RWPE2 (cell line): Measurements from ENCODE around the gene SLC6A6.

Experiments
- ATAC-seq: fragments of 200-7000 bp; cut with Tn5 transposase; 3 replicates; pipeline ENCODE4 v1.9.1; 2021; ENCODE audit warnings: low read depth
- DNase-seq: peaks from one replicate; pipeline ENCODE4 v3.0.0-alpha.2; 2020; ENCODE audit warnings: low spot score
- H3K27ac ChIP-seq: fragments of 450-650 bp; 2 replicates; pipeline ENCODE4 v1.5.1; 2017; ENCODE audit warnings: mild to moderate bottlenecking; ENCODE audit not compliant: poor library complexity, severe bottlenecking
- H3K27me3 ChIP-seq: fragments of 250-450 bp; sonication (Bioruptor Pico); 2 replicates; pipeline ENCODE4 v1.5.1; 2021; ENCODE audit warnings: mild to moderate bottlenecking, moderate library complexity; ENCODE audit not compliant: insufficient read depth, poor library complexity, severe bottlenecking
- H3K36me3 ChIP-seq: fragments of 250-450 bp; sonication (Bioruptor Pico); 2 replicates; pipeline ENCODE4 v1.5.1; 2020; ENCODE audit warnings: low read depth, mild to moderate bottlenecking, moderate library complexity
- H3K4me1 ChIP-seq: fragments of 250-450 bp; sonication (Bioruptor Pico); 2 replicates; pipeline ENCODE4 v1.5.1; 2021; ENCODE audit warnings: mild to moderate bottlenecking, moderate library complexity; ENCODE audit not compliant: insufficient read depth, poor library complexity, severe bottlenecking
- H3K4me3 ChIP-seq: fragments of 250-450 bp; sonication (Bioruptor Pico); 2 replicates; pipeline ENCODE4 v1.5.1; 2021; ENCODE audit warnings: mild to moderate bottlenecking, moderate library complexity; ENCODE audit not compliant: severe bottlenecking
- H3K9me3 ChIP-seq: fragments of 250-450 bp; sonication (Bioruptor Pico); 2 replicates; pipeline ENCODE4 v1.5.1; 2021; ENCODE audit warnings: mild to moderate bottlenecking, moderate library complexity; ENCODE audit not compliant: severe bottlenecking
- CTCF ChIP-seq: fragments of 450-650 bp; IDR thresholded peaks from one replicate; pipeline ENCODE4 v1.5.1; 2017; ENCODE audit warnings: mild to moderate bottlenecking, moderate library complexity; ENCODE audit not compliant: poor library complexity, severe bottlenecking

SLC6A6 gene

GRCh38 chr3:14397531-14397930, 4.9 kb upstream of the SLC6A6 start:
- no peak for DNase-seq
- Histone ChIP-seq H3K4me3 (no peak overlapping the region), H3K4me1 (no peaks in the 10 kb centered on the region), H3K36me3 (no peaks in the 10 kb centered on the region), H3K27me3 (no peaks in the 10 kb centered on the region), H3K27ac (no peak overlapping the region), H3K9me3 (no peaks in the 10 kb centered on the region)
- no peak for ATAC-seq
- TF ChIP-seq CTCF, result no peak

GRCh38 chr3:14397940-14398796, 4.2 kb upstream of the SLC6A6 start:
- no peak for TF ChIP-seq CTCF
- Histone ChIP-seq H3K4me1 (no peaks in the 10 kb centered on the region), H3K9me3 (no peaks in the 10 kb centered on the region), H3K4me3 (no peak overlapping the region), H3K36me3 (no peaks in the 10 kb centered on the region), H3K27ac (no peak overlapping the region), H3K27me3 (no peaks in the 10 kb centered on the region)
- no peak for ATAC-seq
- DNase-seq, result no peak

GRCh38 chr3:14398797-14399106, 3.7 kb upstream of the SLC6A6 start:
- peaks cover under 1% of the 10 kb centered on the region for H3K4me1 ChIP-seq
- DNase-seq (no peak), ATAC-seq (no peak)

GRCh38 chr3:14401692-14402303, 608 bp upstream of the SLC6A6 start:
- Histone ChIP-seq H3K27me3 (no peaks in the 10 kb centered on the region), H3K4me1 (peaks cover 3% of the 10 kb centered on the region), H3K36me3 (no peaks in the 10 kb centered on the region), H3K27ac (no peak overlapping the region), H3K4me3 (peak overlapping the region; percentile 55), H3K9me3 (no peaks in the 10 kb centered on the region)
- DNase-seq (no peak), ATAC-seq (no peak)
- no peak for TF ChIP-seq CTCF

More at GRCh38 chr3:14398797-14399106, 3.7 kb upstream of the SLC6A6 start:
- Histone ChIP-seq H3K27ac (no peak overlapping the region), H3K4me3 (no peak overlapping the region), H3K36me3 (no peaks in the 10 kb centered on the region), H3K27me3 (no peaks in the 10 kb centered on the region), H3K9me3 (no peaks in the 10 kb centered on the region)
- no peak for TF ChIP-seq CTCF
